Mesenteric fat pad (tissue), 1 donor: Measurements from ENCODE around the gene TCF12. TPM values are rescaled to one million over a fixed set of nuclear protein-coding genes. Genes with fewer than 3 reads are reported as not detected.
"Not testable (repeated sequence)": the region's sequence is repeated elsewhere in the genome, so short reads cannot be mapped to it uniquely, and the experiment has no call there.

ENCODE experiments used
- DNase-seq: peaks from one replicate; pipeline ENCODE4 v3.0.0-alpha.2; 2020; ENCODE audit warnings: low spot score
- total RNA-seq: library from RNA; stranded (reverse); fragmentation: NEBNext Ultra II Directional; extraction: Animal tissue kit (Norgen Biotek cat#: 25700); gene quantifications from one replicate; pipeline ENCODE4 v1.2.1, GENCODE V29; 2021
- donor health status: DM: yes; HTN: yes; CAD: no.

The TCF12 gene
- total RNA-seq, 1 donor from 2014 or later: 103 TPM

DNA sequence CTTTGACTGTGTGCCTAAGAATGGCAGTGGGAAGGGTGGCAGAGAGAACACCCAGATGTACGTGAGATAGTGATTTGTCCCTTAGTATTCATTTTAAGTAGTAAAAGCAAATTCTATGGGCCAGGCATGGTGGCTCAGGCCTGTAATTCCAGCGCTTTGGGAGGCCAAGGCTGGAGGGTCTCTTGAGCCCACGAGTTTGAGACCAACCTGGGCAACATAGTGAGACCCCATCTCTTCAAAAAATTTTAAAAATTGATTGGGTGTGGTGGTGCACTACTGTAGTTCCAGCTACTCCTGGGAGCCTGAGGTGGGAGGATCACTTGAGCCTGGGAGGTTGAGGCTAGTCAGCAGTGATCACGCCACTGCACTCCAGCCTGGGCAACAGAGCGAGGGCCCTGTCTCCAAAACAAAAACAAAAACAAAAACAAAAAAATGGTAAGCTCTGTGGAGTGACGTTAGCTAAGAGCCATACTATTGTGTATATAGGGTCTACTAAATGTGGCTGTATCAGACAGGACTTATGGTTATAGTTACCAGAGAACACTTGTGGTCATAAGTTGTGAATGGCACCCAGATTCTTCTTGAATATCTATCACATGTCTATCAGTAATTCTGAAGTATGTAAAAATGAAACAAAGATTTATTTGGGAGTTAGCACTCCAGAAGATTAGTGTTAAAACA, 171.5 kb downstream of the TCF12 start:
- DNase-seq: no peak

DNA sequence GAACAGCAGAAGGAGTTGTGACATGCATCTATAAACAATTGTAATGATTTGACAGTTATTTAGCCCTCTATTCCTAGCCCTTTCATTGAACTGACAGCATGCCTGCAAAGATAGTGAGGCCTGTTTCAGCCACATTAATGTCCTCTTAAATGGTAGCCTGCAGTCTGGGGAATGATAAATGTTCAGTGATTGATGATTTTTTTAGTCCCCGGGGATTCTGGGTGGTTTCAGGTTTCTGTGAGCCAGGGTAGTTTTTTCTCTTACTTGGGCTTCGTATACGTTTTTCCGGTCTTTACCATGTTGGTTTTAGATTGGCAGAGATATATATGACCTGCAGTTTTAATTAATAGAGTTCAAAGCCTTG, 172.0 kb downstream of the TCF12 start:
- no peak for DNase-seq

DNA sequence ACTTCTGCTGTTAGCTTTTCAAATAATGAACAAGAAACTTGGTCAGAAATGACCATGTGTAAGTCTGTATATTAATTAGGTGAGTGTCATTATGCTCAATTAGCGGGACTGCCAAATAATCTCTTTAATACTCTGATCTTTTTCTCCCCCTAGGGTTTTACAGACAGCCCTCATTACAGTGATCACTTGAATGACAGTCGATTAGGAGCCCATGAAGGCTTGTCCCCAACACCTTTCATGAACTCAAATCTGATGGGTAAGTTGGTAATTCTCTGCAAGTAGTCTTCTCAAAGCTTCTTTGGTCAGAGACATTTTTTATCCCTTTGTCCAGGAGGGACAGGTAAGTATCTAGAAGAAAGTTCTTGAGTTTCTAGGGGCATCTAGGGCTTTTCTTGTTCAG, 173.2 kb downstream of the TCF12 start:
- no peak for DNase-seq

DNA sequence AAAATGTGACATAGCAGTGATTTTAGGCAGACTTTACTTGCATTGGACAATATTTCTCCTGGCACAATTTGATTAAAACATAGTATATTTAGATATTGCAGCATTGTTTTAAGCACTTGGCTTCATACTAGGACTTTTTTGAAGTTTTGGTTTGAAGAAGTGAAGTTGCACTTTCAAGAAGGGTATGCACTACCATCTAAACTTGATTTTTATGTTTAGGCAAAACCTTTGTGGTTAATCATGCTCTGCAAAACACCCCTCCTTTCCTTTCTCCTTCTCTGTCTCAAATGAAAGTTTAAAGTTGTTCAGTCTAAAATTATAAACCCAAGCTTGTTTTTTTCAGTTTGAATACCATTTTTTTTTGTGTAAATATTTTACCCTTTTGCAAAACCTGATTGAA, 173.8 kb downstream of the TCF12 start:
- no peak for DNase-seq

DNA sequence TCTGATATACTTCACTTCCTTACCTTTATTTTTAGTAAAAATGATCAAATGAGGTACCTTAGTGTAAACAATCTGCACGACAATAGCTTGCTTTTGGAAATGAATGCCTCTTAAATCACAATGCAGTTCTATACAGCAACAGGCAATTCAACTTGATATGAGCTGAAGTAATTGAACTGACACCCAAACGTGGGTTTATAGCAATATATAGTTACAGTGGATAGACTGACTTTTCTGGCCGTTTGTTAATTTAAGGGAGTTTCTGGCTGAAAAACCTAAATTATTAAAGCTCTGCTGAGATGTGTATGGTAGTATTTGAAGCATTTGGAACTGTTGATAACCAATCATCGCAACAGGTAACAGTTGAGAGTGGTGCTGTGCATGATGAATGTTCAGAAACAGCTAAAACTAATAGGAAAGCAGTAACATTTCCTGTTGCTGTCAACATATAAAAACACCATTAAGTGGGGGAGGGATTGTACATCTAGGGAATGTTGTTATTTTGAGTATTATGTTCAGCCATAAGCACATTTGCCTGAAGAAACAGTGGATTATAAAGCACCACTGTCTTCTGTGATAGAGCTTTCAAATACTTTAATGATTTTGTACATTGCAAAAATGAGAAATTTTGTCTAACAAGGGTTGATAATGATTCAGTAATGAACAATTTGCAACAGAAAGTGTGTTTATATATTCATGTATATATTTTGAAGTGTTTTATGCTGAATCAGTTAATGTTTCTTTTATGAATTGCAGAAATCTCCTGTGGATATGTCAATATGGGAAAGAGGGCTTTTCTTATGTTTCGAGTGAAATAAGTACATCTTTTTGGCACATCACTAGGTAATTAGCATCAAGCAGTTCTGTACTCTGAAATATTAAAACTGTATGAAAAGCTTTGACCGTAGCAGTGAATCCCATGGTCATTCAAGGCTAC, 176.1 kb downstream of the TCF12 start:
- no peak for DNase-seq

DNA sequence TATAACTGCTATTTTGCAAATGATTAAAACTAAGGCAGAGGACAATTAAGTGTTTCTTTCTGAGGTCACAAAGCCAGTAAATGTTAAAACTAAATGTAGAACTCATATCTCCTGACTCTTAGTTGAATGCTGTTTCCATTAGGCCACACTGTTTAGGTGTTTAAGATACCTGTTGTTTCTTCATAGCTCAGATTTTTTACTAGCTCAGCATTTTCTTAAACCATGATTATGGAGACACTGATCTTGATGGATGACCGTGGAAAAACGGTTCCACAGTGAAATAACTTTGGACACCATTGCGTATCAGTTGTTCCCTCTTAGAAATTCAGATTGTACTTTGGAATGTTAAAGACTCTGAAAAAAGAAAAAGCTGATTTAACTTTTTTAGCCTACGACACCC, 177.5 kb downstream of the TCF12 start:
- no peak for DNase-seq

DNA sequence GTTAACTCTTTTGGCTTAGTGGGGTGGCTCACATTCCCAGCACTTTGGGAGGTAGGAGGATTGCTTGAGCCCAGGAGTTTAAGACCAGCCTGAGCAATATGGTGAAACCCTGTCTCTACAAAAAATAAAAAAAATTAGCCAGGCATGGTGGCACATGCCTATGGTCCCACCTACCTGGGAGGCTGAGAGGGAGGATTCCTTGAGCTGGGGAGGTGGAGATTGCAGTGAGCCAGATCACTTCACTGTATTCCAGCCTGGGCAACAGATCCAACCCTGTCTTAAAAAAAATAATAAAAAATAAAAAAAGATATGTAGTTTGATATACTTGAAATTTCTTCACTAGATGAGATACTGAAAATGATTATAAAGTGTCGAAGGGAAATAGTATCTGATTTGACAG, 178.8 kb downstream of the TCF12 start:
- no peak for DNase-seq

DNA sequence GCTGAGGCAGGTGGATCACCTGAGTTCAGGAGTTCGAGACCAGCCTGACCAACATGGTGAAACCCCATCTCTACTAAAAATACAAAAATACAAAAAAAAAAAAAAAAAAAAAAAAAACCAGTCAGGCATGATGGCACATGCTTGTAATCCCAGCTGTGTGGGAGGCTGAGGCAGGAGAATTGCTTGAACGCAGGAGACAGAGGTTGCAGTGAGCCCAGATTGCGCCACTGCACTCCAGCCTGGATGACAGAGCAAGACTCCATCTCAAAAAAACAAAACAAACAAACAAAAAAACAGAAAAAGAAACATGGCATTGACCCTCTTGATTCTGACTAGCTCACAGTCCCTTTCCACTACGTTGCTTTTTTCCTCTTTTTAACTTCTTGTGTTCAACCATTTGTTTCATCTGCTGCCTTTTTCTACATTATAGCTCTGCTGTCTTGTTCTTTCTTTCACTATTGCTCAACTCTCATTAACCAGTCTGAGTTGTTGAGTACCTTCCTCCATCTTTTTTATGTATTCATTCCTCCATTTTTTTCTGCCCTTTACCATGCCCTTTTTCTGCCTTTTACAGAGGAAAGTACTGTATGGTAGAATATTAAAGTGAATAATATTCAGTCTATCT, 179.6 kb downstream of the TCF12 start:
- DNase-seq: not testable (repeated sequence)

DNA sequence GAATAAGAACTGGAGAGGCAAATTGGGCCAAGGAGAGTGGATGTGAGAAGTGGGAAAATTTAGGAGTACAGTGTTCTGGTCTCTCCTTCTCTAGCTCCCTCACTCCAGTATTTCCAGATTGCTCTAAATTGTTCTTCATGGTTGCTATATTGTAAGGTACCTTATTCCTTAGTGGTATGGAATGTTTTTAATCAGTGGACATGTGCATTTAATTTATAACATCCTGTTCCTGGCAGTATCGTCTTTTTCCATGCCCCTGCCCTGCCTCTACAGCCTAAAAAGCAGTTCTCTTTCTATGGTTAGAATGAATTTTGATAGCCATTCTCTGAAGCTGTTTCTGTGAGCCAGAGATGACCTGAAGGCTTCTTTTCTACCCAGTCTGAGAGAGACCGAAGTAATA, 180.5 kb downstream of the TCF12 start:
- no peak for DNase-seq

DNA sequence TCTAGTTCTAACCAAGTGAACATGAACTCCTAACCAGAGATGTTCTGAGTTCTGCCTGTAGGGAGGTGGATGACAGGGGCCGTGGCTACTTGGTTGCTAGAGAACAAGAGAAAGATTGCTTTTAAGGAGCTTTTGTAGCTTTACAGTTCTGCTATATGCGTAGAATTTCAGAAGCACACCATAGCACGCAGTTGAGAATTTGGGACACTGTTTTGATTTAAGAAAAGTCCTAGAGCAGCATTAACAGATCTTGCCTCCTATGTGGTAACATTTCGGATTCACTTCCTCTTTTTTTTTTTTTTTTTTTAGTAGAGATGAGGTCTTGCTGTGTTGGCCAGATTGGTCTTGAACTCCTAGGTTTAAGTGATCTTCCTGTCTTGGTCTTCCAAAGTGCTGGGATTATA, 181.7 kb downstream of the TCF12 start:
- no peak for DNase-seq

DNA sequence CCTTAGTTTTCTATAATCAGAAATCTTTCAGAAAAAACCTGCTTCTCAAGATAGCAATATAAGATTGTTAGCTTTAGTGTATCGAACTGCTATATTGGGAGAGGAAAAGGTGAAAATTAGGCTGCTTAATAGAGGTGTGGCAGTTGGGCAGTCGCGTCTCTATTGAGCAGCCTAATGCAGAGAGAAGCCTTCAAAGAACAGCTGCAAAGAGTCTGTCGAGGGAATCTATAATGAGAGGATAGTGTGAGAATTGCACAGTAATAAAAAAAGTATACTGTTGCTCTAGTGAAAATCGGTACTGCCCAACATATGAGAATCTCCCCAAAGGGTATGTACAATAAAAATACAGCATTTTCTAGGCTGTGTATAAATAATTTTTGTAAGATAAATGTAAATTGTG, 184.4 kb downstream of the TCF12 start:
- no peak for DNase-seq

DNA sequence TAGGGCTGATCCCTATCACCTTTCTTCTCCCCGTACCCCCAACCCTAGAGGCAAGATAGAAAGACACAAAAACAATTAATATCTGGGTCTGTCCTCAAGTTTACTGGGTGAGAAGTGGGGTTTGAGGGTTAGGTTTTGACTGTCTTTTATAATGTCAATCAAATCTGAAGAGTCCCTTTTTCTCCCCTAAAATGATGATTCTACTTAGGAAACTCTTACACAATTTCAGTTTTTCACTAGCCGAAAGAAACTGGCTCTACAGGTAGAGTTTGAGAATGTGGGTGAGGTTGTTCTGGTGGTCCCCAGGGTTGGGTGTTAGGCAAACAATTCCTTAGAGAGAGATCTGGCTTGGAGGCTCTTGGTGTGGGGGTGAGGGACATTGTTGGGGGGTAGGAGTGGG, 189.9 kb downstream of the TCF12 start:
- DNase-seq: no peak

DNA sequence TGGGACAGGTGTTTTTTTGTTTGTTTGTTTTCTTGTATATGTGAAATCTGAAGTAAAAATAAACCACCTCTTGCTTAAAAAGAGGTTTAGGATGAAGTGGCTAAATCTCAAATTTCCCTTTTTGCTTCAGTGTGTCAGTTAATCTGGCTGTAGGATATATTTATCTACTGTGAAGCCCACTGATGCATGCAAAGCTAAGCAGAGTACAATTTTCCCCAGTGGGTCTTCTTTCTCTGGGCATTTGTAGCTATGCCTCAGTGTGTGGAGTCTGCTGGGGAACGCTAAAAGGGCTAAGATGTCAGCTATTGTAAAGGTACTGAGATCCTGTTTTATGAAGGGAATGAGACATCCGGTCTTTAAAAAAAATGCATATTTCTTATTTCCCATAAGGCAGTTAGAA, 190.6 kb downstream of the TCF12 start:
- no peak for DNase-seq

DNA sequence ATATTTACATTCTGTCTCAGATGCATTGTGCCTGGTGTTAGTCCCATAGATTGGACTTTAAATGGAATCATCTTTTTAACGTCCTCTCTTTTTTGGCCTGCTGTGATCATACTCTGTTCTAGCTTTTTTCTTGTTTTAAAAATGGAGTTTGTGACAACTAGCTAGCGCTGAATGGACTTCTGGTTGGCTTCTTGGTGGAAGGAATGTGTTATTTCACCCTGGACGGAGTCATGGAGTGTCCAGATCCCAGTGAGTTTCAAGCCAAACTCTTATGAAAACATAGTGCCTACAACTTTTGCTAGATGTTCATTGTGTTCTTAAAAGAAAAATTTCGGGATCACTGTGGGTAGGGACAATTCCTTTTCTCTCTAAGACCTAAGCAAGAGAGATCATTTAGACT, 192.6 kb downstream of the TCF12 start:
- DNase-seq: no peak

DNA sequence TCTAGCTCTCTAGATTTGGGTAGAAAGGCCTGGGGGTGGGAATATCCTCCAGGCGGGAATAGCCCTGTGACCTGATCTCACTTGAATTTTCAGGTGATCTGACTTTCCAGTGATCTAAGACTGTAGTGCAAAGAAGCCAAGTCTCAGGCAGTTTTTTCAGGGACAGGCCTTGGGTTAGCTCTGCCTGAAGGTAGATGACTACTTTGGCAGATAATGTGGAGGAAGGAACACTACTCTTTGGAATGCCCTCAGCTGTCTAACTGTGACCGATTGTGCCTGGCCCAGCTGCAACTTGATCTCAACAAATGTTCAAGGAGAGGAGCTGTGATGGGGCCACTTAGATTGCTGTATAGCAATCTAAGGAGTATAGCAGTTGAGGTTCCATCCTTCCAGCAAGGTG, 193.7 kb downstream of the TCF12 start:
- no peak for DNase-seq

DNA sequence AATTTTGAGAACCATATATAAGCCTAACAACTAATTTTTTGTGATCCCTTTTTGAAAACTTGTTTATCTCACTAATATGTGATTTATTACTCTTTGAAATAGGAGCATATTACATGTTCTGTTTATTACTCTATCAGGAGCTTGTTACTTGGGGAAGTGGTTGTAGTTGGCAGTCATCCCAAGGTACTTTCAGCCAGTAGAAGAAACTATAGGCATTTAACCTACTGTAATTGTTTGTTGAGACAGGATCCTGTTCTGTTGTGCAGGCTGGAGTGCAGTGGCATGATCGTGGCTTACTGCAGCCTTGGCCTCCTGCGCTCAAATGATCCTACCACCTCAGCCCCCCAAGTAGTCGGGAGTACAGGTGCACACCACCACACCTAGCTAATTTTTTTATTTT, 195.6 kb downstream of the TCF12 start:
- DNase-seq: no peak

DNA sequence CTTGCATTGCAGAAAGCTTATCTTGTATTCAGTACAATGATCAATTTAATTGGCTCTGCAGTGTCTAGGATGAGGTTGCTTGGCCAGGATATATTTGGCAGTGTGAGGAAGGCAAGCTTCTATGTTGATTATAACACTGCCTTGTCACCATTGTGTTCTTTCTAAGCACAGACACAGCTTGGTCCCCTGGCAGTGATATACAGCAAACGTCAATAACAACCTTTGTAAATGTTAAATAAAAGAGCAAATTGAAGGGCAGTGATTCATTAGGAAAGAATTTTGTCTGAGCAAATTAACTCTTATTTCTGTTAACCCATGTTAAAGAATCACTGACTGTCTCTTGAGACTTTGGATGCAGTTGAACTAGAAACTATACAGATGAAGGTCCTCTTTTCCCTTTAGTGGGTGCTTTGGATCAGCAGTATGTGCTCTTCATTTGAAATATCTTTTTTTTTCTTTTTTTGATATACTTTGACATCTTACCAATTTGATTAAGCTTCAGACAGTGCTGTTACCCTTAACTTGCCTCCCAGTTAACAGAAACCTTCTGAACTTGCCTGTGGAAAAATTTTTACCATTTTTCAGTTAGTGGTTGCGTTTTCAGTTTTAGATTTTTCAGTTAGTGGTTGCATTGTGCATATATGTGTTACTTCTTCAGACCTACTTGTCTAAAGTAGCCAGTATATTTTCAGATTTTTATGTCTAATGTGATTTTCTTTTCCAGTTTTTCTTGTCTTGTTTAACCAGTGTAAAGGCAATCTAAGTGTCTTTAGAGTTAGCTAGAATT, 199.8 kb downstream of the TCF12 start:
- no peak for DNase-seq

DNA sequence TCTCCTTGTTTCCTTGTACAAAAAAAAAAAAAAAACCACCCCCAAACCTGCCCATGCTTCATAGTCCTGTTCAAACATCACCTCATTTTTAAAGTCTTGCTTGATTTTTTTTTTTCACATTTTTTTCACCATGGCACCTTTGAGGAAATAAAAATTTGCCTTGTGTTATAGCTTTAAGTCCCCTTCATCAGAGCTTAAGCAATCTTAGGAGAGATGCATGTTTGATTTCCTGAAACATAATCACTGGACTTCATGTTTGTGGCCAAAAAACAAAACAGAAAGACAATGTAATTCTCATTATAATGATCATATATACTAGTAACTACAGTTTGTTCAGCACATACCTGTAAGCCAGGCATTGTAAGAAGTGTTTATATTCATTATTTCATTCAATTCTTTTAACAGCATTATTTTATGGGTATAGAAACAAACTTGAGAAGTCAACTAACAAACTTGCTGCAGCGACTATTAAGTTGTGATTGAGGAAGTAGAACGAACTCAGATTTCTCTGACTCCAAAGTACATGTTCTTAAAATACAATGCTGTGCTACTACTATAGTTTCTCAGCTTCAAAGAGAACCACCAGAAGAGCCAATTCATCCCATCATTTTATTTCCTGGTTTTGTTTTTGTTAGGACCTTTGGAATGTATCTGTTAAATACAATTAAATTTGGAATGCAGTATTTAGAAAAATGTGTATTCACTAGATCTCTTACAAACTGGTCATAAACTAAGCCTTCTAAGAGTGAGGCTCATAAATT, 203.8 kb downstream of the TCF12 start:
- no peak for DNase-seq

DNA sequence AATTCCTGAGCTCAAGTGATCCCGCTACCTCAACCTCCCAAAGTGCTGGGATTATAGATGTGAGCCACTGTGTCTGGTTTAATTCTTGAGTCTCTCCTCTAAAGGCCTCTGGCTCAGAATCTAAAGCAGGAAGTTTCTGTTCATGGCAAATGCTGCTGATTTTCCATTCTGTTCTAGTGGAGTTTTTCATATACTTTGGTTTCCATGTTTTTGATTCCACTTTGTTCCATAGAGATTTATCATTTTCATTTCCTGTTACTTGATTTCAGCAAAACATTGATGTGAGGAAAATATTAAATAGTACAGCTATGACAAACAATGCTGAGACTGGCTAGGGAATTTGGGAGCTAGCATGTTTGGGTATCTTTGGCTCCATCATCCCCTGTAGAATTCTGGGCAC, 205.6 kb downstream of the TCF12 start:
- no peak for DNase-seq

DNA sequence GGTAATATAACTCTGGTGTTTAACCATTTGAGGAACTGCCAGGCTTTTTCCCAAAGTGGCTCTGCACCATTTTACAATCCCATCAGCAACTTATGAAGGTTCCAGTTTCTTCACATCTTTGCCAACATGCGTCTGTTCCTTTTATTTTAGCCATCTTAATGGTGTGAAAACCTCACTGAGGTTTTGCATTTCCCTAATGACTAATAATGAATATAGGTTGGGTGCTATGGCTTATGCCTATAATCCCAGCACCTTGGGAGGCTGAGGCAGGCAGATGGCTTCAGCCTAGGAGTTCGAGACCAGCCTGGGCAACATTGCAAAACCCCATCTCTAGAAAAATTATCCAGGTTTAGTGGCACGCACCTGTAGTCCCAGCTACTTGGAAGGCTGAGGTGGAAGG, 210.6 kb downstream of the TCF12 start:
- DNase-seq: no peak

DNA sequence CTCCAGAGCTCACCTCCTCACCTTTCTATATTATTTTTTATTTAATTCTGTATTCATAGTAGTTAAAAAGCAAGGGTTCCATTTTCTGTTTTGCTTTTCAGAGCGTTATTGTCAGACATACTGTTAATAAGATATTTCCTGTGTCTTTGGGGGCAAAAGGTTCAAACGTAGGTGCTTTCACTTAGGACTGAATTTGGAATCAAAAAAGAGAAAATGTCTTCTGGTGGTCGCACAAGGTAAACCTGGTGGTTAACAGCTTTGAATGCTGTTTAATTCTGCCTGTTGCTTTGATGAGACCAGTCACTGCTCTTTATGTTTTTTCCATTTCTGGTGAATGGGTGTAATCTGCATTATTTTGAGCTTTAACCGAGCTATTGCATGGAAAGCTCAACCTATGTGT, 212.5 kb downstream of the TCF12 start:
- no peak for DNase-seq
